ENCODE data around the gene PLCB1.

PLCB1 gene

DNA sequence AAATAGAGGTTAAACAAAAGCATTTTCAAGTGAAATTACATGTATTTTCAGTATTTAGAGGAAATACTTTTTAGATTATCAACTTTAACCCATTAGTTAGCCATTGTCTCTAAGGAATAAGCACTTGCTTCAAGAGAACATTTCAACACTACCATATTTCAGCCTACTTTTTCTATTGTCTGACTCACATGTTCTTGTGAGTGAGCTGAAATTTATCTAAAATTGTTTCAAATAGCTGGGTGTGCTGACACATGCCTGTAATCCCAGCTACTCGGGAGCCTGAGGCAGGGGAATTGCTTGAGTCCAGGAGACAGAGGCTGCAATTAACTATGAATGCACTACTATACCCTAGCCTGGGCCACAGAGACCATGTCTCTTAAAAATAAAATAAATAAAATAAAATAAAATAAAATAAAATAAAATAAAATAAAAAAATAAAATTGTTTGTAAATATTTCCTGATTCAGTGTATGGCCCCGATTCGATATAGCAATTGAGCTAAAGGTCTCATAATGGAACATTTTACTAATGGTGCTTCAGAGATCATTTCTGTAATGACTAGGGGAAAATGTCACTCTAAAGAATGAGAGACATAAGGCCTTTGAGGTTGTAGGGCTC is 612.3 kb downstream of the PLCB1 start:
- DNase-seq (ENCODE audit: extremely low read depth in 1 of 2, low read depth in 1 of 2): no peak

DNA sequence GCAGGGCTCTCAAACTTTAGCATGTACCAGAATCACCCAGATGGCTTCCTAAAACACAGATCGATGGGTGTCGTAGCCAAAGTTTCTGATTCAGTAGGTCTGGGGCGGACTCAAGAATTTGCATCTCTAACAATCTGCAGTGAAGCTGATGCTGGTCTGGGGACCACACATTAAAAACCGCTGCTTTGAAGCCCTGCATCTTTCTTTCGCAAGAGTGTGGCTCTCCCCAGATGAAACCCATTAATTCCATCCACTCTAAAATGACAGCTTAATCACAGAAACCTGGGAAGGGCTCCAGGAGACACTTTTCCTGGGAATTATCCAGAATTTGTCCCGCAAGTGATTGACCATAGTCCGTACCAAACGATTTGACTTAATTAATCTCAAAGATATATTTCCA is 617.0 kb downstream of the PLCB1 start:
- DNase-seq (ENCODE audit: extremely low read depth in 1 of 2, low read depth in 1 of 2): no peak

DNA sequence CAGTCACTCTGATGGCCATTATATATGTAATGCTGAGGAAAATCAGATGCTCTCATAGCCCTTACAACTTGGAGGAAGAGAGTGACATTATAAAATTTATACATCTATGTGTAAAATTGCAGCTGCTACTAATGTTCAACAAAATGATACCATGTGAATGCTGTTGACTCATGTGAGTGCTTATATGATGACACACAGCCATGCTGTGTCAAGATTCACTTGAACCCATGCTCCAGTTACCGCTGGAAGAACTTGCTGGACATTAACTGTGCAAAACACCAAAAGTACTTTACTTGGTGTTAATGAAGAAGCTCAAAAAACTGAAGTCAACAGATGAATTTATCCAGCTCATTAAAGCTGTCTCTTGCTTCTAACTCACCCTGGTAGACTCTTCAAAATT is 617.9 kb downstream of the PLCB1 start:
- no peak for DNase-seq (ENCODE audit: extremely low read depth in 1 of 2, low read depth in 1 of 2)

DNA sequence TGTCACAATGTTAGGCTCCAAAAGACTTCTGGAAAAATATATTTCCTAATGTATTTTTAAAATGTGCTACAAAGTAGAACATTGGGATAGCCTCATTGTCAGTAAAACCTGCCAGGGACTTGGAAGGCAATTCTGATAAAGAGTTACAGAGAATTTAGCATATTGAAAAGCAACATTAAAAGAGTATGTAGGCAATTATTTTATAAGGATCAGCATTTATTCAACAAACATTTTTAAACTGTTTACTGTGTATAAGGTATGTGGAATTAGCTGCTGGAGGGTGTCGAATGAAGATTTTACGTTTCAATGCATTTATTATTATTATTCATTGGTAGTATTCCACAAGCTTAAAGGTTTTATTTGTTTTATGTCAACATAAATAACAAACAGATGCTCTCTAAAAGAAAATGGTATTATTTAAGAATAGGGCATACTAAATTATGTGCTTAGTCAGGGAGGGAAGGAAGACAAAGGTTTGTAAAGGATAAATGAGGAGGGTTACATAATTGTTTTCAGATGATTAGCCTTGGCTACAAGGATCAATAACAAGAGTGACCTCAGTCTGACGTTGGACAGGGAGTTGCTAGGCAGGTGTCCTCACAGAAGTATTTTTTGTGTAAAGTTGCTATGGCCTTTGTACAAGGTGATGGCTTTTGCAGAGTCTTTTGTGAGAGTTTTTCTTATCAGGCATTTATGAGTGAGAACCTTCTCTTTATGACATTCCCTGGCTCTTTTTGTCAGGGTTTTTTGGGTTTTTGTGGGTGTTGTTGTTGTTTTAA is 623.5 kb downstream of the PLCB1 start:
- no peak for DNase-seq (ENCODE audit: extremely low read depth in 1 of 2, low read depth in 1 of 2)

DNA sequence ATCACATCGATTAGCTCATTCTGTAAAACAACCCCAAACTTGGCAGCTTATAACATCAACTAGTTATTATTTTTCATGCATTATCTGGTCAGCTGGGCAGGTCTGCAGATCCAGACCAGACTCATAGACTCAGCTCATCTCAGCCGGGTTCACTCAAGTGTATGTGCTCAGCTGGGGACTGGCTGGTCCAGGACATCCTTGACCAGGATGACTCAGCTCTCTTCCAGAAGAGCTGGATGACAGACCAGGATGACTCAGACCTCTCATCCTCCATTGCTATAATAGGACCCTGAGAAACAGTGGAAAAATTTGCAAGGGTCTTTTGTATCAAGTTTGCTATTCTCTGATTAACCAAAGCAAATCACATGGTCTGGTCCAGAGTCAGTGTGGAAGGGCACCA is 624.3 kb downstream of the PLCB1 start:
- no peak for DNase-seq (ENCODE audit: extremely low read depth in 1 of 2, low read depth in 1 of 2)

DNA sequence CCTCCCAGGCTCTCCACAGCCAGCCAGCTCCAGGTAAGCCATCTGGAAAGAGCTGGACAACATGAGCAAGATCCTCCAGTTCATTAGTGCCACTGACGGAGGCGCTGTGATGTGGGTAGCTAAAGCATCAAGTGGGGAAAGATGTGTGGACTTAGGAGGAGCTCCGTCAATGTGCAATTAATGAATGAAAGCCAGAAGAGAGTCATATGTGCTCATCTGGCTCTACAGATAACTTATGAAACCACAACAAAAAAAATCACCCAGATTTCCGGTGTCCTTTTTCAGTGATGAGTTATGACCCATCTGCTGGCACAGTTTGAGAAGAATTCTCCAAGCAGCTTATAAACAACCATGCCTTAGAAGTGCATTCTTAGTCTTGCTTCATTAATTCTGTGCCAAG is 625.1 kb downstream of the PLCB1 start:
- DNase-seq (ENCODE audit: extremely low read depth in 1 of 2, low read depth in 1 of 2): no peak

DNA sequence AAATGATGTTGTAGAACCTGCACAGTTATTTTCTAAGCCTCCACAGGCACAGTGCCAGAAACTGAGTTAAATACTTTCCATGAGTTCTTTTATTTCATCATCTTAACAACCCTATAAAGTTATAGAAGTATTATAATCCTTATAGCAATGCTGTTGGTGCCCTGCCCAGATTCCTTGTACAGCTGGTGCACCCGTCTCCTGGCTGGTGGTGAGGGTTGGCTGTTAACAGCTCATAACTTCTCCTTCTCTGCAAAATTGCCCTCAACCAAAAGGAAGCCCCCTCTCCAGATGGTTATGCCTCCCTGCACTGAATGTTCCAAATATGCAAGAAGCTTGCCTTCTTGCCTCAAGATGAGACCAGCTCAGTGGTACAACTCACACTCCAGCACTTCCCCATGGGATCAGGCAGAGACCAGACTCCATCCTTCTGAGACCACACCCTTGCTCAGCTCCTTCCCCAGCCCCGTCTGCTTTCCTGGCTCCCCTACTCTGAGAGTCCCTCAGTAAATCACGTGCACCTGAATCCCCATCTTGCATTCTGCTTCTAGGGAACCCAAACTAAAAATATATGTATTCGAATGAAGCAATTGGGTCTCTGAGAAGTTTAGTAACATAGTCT is 632.4 kb downstream of the PLCB1 start:
- no peak for DNase-seq (ENCODE audit: extremely low read depth in 1 of 2, low read depth in 1 of 2)

DNA sequence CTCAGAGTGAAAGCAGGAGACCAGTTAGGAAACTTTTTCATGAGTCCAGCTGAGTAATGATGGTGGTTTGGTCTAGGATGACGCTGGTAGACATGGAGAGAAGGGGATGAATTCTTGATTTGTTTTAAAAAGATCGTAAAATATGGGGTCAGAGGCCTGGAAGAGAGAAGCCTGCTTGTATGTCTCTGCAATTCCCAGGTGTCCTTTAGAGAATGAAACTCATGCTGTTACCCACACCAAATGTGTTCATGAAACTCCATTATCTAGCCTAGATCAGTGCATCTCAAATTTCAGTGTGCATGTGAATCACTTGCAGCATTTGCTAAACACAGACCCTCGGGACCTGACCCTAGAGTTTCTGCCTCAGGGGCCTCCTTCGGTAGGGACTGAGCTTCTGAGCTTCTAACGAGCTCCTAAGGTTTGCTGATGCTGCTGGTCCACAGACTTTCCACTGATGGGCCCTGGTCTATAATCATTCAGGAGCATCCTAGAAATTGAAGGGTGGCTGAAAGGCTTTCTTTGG is 634.9 kb downstream of the PLCB1 start:
- no peak for DNase-seq (ENCODE audit: extremely low read depth in 1 of 2, low read depth in 1 of 2)

DNA sequence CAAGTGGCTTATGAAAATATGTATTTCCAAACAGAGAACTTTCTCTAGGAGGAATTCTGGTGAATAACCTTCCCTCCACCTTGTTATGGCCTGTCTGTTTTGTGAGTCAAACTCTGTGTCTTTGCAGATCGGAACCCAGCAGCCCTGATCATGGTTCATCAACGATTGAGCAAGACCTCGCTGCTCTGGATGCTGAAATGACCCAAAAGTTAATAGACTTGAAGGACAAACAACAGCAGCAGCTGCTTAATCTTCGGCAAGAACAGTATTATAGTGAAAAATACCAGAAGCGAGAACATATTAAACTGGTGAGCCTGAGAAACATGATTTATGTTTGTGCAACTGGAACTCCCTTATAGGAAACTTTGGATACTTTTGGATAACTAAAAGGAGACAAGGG is 642.3 kb downstream of the PLCB1 start:
- DNase-seq (ENCODE audit: extremely low read depth in 1 of 2, low read depth in 1 of 2): no peak

DNA sequence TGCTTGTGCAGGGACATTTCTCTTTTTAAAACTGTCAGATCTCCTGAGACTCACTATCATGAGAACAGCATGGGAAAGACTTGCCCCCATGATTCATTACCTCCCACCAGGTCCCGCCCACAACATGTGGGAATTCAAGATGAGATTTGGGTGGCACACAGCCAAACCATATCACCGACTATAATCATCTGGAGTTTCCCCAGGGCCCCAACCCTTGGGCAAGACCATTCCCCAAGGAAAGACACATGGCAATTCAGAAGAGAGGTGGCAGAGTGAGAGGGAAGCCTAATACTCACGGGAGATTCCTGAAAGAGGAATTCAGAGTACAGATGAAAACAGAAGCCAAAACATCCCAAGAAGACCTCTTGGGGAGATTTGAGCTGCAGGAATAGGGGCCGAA is 645.8 kb downstream of the PLCB1 start:
- DNase-seq (ENCODE audit: extremely low read depth in 1 of 2, low read depth in 1 of 2): no peak

DNA sequence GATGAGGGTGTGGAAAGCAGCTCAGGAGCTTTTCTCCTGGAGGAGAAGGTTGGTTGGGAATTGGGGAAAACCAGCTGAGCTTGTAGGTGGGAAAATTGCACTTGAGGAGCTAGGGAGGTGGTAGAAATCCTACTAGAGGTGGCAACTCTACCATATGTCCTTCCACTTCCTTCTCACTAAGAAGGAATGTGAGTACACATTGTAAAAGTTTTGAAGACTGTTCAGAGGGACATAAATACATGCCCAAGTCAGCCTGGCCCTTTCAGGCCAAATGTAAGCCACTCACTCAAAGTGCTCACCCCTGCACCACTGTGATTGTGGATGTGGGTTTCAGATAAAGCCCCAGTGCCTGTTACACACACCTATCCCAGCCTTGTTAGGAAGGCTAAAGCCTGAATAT is 646.3 kb downstream of the PLCB1 start:
- no peak for DNase-seq (ENCODE audit: extremely low read depth in 1 of 2, low read depth in 1 of 2)

DNA sequence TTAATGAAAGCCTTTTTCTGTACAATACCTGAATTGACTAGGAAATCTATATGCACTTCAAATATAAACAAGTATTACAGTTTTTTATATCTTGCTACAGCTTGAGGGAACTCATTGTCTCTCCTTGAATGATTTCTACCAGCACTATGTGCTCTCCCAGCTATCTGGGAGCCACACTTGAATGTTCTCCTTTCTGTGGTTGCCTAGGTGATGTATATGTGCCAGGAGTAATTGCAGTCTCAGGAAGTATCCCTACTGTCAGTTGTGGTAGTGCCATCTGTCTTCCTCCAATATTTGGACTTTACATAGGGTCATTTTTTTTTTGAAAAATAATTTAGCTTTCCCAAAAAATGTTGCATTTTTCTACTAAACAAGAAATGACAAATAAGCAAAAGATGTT is 648.8 kb downstream of the PLCB1 start:
- no peak for DNase-seq (ENCODE audit: extremely low read depth in 1 of 2, low read depth in 1 of 2)

DNA sequence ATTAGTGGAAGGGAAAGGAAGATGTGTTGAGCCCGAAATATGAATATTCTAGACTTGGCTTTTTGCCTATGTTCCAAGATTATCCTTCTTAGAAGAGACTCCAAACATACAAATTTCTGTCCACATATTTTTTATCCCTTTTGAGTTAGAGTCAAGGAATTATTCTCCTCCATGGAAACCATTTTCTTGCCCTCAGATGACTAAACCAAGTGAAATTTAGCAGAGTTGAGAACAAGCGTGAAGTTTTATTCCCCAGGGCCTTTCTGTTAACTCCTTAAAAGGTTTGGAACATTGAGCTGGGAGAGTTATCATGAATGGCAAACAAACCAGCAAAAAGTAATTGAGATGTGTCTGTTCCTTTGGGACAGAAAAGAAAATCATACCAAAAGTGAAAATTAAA is 650.7 kb downstream of the PLCB1 start:
- no peak for DNase-seq (ENCODE audit: extremely low read depth in 1 of 2, low read depth in 1 of 2)

DNA sequence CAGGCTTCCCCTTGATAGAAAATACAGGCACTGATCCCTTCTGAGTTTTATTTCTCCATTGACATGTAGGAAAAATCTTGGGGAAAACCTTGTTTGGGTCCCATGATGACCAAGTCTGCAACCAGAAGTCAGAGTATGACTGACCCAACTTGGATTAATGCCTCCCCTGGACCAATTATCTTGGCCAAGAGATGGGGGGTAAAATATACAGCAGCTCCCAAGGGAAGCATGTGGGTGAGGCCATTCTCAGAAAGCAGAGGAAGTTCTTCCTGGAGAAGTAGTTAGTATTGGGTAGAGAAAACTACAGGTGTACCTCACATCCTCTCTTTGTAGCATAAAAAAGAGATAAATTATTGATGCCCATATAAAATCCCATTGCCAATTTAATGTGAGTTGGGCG is 651.7 kb downstream of the PLCB1 start:
- DNase-seq (ENCODE audit: extremely low read depth in 1 of 2, low read depth in 1 of 2): no peak

DNA sequence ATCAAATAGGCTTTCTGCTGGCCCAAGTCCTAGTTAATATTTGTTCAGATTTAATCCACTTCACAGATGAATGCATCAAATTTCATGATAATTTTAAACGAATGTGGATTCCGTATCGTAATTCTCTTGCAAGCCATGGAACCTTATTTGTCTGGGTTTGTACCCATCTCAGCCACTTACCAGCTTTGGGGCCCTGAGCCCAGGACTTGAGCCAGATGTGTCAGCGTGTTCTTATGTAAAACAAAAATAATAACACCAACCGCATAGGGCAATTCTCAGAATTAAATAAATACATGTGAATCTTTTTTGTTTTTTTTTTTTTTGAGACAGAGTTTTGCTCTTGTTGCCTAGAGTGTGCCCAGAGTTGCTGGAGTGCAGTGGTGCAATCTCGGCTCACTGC is 654.3 kb downstream of the PLCB1 start:
- DNase-seq (ENCODE audit: extremely low read depth in 1 of 2, low read depth in 1 of 2): no peak

DNA sequence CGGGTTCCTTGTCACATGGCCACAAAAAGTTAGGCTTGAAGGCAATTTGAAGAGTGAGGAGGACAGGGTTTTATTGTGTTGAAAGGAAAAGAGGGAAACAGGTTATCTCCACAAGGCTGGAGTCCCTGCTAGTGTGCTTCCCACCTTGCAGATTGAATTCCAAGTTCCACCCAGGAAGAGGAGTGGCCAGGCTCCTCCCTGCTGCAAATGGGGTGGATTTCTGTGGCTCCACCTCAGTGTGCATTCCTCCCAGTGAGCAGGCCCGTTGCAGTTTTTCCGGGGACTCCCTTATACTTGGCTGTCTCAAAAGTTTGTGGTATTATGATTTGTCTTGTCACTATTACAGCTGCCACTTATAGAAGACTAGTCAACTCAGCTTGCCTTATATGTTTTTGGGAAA is 655.0 kb downstream of the PLCB1 start:
- no peak for DNase-seq (ENCODE audit: extremely low read depth in 1 of 2, low read depth in 1 of 2)

DNA sequence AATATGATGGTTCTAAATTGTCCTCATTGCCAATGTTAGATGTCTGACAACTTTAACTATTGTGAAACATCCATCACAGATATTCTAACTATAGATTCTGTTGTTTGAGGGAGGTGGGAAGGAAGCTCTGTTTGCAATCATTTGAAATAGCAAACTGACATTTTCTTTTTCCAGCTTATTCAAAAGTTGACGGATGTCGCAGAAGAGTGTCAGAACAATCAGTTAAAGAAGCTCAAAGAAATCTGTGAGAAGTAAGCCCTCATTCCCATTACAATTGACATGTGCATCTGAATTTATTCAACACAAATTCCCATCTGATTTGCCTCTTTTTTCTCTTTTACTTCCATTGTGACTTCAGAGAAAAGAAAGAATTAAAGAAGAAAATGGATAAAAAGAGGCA is 656.2 kb downstream of the PLCB1 start:
- no peak for DNase-seq (ENCODE audit: extremely low read depth in 1 of 2, low read depth in 1 of 2)

DNA sequence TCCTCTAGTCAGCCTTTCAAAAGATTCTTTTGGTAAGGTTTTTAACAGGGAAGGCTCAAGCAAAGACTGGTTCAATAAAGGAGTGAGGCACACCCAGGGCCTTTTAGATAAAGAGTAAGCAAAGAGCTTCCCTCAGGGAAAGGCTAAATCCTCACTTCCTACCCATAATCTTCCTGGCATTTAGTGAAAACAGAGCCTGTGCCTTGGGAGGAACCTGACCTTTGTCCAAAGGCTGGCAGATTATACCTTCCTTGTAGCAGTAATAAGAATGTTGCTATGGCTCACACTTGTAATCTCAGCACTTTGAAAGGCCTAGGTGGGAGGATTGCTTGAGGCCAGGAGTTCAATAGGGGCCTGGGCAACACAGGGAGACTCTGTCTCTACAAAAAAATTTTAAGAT is 656.8 kb downstream of the PLCB1 start:
- DNase-seq (ENCODE audit: extremely low read depth in 1 of 2, low read depth in 1 of 2): no peak

DNA sequence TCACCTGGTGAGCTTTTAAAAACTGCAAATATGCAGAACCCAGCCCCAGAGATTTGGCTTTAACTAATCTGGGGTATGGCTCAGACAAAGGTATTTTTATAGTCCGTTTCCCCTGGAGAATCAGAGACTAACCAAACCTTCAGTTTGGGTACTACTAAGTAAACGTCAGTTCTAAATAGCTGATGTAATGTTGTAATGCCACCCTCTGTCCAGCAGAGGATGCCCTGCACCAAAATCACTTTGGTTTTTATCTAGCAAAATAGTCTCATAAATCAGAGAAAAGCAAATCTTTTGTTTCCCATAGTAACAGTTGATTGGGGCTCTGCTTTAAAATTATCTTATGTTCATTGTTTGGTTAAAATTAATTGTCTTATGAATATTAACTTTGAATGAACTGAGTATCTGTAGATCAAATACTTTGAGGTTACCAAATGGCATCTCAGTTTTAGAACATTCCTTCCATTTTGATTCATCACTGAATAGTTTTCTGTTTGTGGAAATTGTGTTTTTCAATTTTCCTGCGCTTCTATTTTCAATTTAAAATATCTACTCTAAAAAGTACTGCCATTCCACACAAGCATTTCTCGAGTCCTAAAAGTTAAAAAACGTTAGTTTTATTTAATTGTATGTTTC is 658.5 kb downstream of the PLCB1 start:
- no peak for DNase-seq (ENCODE audit: extremely low read depth in 1 of 2, low read depth in 1 of 2)

DNA sequence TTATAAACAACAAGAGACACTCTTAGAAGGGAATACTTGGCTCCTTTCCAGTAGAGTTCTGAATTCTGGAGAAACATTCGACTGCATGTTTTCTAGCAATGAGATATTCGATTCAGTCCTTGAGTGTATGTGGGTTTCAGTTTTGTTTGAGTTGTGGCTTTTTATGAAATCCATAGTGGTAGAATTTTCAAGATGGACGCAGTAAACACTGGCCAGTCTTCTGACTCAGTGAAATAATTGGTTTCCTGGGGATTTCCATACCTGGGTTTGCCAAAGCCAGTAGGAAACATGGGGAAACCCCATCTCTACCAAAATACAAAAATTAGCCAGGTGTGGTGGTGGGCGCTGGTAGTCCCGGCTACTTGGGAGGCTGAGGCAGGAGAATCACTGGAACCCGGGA is 663.3 kb downstream of the PLCB1 start:
- DNase-seq (ENCODE audit: extremely low read depth in 1 of 2, low read depth in 1 of 2): no peak

DNA sequence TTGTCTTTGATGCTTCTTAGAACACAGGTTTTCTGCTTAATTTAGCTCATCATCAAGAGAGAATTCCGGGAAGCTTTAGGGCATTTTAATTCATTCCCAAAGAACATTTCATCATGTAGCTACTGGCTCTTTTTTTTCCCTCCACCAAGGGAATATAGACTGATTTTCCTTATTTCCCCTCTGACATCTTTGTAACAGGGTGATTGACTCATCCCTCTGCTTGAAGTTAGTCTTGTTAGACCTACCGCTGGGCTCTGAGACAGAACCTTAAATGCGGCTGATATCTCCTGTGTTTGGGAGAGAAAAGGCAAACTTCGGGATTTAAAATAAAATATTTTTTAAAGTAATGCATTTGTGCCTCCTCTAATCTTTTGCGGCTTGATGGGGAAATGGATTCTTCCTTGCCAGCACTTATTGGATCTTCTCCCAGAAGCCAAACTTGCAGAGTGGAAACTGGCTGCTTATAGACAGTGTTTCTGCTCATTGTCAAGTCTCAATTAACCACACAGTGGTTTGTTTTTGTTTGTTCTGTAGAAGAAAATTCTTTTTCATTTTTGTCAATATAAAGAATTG is 664.1 kb downstream of the PLCB1 start:
- no peak for DNase-seq (ENCODE audit: extremely low read depth in 1 of 2, low read depth in 1 of 2)

All from stimulated activated CD8-positive, alpha-beta memory T cell treated with anti-CD3 and anti-CD28 coated beads, Interleukin-7, amount 100 ng/mL, for 48 hours (primary cell).